HG02943 (cell line): Measurements from ENCODE around the gene BAX.

ENCODE experiments used
- ATAC-seq: cut with Tn5 transposase; IDR thresholded peaks from one replicate; pipeline ENCODE4 v1.9.1; 2021; ENCODE audit warnings: mild to moderate bottlenecking, low read depth, moderate library complexity; ENCODE audit not compliant: unreplicated experiment

The BAX gene

DNA sequence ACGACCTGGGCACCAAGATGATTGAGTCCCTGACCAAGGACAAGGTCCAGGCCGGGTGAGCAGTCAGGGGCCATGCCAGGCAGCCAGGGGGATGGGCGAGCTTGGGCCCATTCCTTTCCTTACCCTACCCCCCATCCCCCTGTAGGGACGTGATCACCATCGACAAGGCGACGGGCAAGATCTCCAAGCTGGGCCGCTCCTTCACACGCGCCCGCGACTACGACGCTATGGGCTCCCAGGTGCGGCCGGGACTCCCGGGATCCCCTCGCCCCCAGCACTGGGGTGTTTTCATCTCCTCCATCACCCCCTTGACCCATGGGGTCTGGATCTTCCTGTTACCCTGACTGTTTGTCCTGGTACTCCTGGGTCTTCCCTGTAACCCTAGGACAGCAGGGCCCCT, 55.2 kb downstream of the BAX start:
- ATAC-seq, result no peak

- ATAC-seq, result no peak
Observed at GRCh38 chr19:49010453-49010852, 55.8 kb downstream of the BAX start.

DNA sequence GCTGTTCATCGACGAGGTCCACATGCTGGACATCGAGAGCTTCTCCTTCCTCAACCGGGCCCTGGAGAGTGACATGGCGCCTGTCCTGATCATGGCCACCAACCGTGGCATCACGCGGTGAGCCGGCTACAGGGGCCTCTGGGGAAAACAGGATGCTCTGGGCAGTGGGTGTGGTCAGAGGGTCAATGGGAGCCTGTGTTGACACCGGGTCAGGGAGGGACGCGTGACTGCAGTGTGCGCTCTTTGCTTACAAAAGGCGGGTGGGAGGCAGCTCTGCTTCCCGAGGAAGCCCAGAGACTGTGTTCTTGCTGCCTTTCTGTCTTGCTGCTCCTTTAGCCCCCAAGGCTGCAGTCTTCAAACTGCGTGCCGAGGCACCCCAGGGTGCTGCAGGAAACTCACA, 56.5 kb downstream of the BAX start:
- ATAC-seq, result no peak
